SH-SY5Y (cell line): ENCODE measurements around the gene ARL9.

ENCODE experiments used
- GATA2 ChIP-seq: IDR thresholded peaks from 2 replicates; pipeline ENCODE4 v1.6.1; 2011; ENCODE audit warnings: mild to moderate bottlenecking, low read depth, low read length
- GATA3 ChIP-seq: IDR thresholded peaks from 2 replicates; pipeline ENCODE4 v1.6.1; 2011; ENCODE audit warnings: low read depth, mild to moderate bottlenecking, low read length, moderate library complexity

GRCh38 chr4:56462157-56462556 lies 43.4 kb upstream of the ARL9 start:
- TF ChIP-seq GATA3 (no peak), GATA2 (no peak)
